Nephron (organoid): Measurements from ENCODE around the gene KRT33A.

Source experiments
- H3K27ac Mint-ChIP-seq, 3 experiments: 2 replicates each; pipeline ENCODE4 v1.8.0; 2020; ENCODE audit warnings: mixed read lengths in 3 of 3, mild to moderate bottlenecking in 2 of 3, moderate library complexity in 1 of 3
- H3K27me3 Mint-ChIP-seq: 2 replicates; pipeline ENCODE4 v1.8.0; 2021; ENCODE audit warnings: low read depth, mild to moderate bottlenecking, moderate library complexity, mixed read lengths
- H3K36me3 Mint-ChIP-seq: 2 replicates; pipeline ENCODE4 v1.8.0; 2020; ENCODE audit warnings: low read depth, mixed read lengths
- H3K4me1 Mint-ChIP-seq: 2 replicates; pipeline ENCODE4 v1.8.0; 2020; ENCODE audit warnings: mixed read lengths
- H3K4me3 Mint-ChIP-seq, 3 experiments: 2 replicates each; pipeline ENCODE4 v1.8.0; 2020; ENCODE audit warnings: mild to moderate bottlenecking in 3 of 3, mixed read lengths in 3 of 3, moderate library complexity in 2 of 3
- H3K9me3 Mint-ChIP-seq: 2 replicates; pipeline ENCODE4 v1.8.0; 2020; ENCODE audit warnings: mixed read lengths
- CTCF ChIP-seq, 3 experiments: fragments of 200-600 bp; sonication (generic); IDR thresholded peaks; one replicate each; pipeline ENCODE4 v1.5.0; 2021; ENCODE audit warnings: antibody characterized with exemption in 3 of 3; ENCODE audit not compliant: unreplicated experiment in 3 of 3

The KRT33A gene

DNA sequence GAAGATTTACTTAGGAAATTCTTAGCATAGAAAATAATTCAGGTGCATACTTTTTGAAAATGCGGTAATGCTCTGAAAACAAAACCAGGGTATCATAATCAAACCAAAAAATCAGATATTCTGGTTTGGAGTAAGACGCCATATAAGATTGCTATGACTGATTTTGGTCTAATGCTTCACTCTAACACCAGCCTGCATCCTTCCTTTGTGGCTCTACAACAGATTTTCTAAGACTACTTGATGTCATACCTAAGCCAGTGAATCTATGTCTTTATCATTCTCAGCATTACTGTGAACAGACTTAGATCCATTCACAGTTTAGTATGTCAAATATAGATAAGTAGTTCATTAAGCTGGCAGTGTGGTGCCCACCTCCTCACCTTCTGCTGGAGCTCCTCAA lies 18.4 kb upstream of the KRT33A start:
- H3K9me3 Mint-ChIP-seq, result no peaks in the 10 kb centered on the region
- H3K36me3 Mint-ChIP-seq, result no peaks in the 10 kb centered on the region
- no peaks in the 10 kb centered on the region for H3K4me1 Mint-ChIP-seq
- H3K4me3 Mint-ChIP-seq, result no peak overlapping the region
- H3K27me3 Mint-ChIP-seq, result peaks cover 2% of the 10 kb centered on the region
- H3K27ac Mint-ChIP-seq, result no peak overlapping the region
- no peak for TF ChIP-seq CTCF (IDR thresholded peaks at IDR 0.05; ENCODE audit: unreplicated experiment in 3 of 3)

GRCh38 chr17:41367426-41368075 lies 16.9 kb upstream of the KRT33A start:
- Mint-ChIP-seq H3K27me3 (no peaks in the 10 kb centered on the region), H3K4me3 (no peak overlapping the region), H3K27ac (no peak overlapping the region), H3K36me3 (no peaks in the 10 kb centered on the region), H3K4me1 (no peaks in the 10 kb centered on the region), H3K9me3 (no peaks in the 10 kb centered on the region)
- TF ChIP-seq CTCF (IDR thresholded peaks at IDR 0.05; ENCODE audit: unreplicated experiment in 3 of 3), result no peak

DNA sequence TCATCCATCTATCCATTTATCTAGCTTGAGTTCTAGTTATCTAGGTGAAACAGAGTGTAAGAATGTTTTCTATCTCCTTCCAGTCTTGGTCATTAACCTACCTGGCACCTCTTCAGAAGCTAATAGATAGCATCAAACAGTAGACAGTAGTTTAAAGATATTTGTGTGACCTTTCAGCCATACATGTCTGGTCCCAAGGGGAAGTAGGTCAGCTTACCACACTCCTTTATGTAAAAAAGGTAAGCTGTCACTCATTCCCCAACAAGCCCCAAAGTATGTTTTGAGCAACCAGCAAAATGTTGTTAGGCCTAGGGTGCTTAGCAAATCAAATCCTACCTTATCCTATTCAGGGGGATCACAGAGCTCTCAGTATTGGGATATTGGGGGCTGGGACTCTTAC lies 15.4 kb upstream of the KRT33A start:
- H3K27ac Mint-ChIP-seq, result no peak overlapping the region
- H3K9me3 Mint-ChIP-seq, result no peaks in the 10 kb centered on the region
- TF ChIP-seq CTCF (IDR thresholded peaks at IDR 0.05; ENCODE audit: unreplicated experiment in 3 of 3), result no peak
- H3K27me3 Mint-ChIP-seq, result no peaks in the 10 kb centered on the region
- no peaks in the 10 kb centered on the region for H3K36me3 Mint-ChIP-seq
- no peak overlapping the region for H3K4me3 Mint-ChIP-seq
- no peaks in the 10 kb centered on the region for H3K4me1 Mint-ChIP-seq

GRCh38 chr17:41363881-41364280 lies 13.3 kb upstream of the KRT33A start:
- Mint-ChIP-seq H3K4me1 (no peaks in the 10 kb centered on the region), H3K4me3 (no peak overlapping the region), H3K9me3 (peaks cover 5% of the 10 kb centered on the region), H3K27me3 (peaks cover 5% of the 10 kb centered on the region), H3K27ac (no peak overlapping the region), H3K36me3 (no peaks in the 10 kb centered on the region)
- no peak for TF ChIP-seq CTCF (IDR thresholded peaks at IDR 0.05; ENCODE audit: unreplicated experiment in 3 of 3)

- TF ChIP-seq CTCF (IDR thresholded peaks at IDR 0.05; ENCODE audit: unreplicated experiment in 3 of 3), result no peak
- no peaks in the 10 kb centered on the region for H3K4me1 Mint-ChIP-seq
- peaks cover 10% of the 10 kb centered on the region for H3K27me3 Mint-ChIP-seq
- H3K4me3 Mint-ChIP-seq, result no peak overlapping the region
- peaks cover 11% of the 10 kb centered on the region for H3K9me3 Mint-ChIP-seq
- H3K27ac Mint-ChIP-seq, result no peak overlapping the region
- no peaks in the 10 kb centered on the region for H3K36me3 Mint-ChIP-seq
Measured at GRCh38 chr17:41360296-41360995, 9.8 kb upstream of the KRT33A start.

GRCh38 chr17:41354536-41354935 lies 3.9 kb upstream of the KRT33A start:
- peaks cover 11% of the 10 kb centered on the region for H3K27me3 Mint-ChIP-seq
- TF ChIP-seq CTCF (IDR thresholded peaks at IDR 0.05; ENCODE audit: unreplicated experiment in 3 of 3), result no peak

More at GRCh38 chr17:41354536-41354935, 3.9 kb upstream of the KRT33A start:
- H3K4me1 Mint-ChIP-seq, result no peaks in the 10 kb centered on the region
- no peak overlapping the region for H3K27ac Mint-ChIP-seq
- H3K4me3 Mint-ChIP-seq, result no peak overlapping the region
- H3K36me3 Mint-ChIP-seq, result no peaks in the 10 kb centered on the region
- peaks cover 6% of the 10 kb centered on the region for H3K9me3 Mint-ChIP-seq
